Stimulated activated CD4-positive, alpha-beta T cell treated with anti-CD3 and anti-CD28 coated beads, Interleukin-4, amount 100 ng/mL, for 48 hours (primary cell): ENCODE results near the gene MRTFA.
"Not testable (repeated sequence)": the region's sequence is repeated elsewhere in the genome, so short reads cannot be mapped to it uniquely, and the experiment has no call there.

Source experiments
- DNase-seq, 2 donors: peaks; one replicate each; pipeline ENCODE4 v3.0.0-alpha.2; 2020; ENCODE audit warnings: low read depth in 2 of 2

Gene MRTFA

GRCh38 chr22:40636380-40637182 lies at the start of gene MRTFA:
Gene MRTFA, minus strand, starts transcription at chr22:40636719.
- DNase-seq: peak; percentile 98 to 100

- no peak for DNase-seq
Measured at GRCh38 chr22:40685406-40685805, 48.9 kb upstream of the MRTFA start.

DNA sequence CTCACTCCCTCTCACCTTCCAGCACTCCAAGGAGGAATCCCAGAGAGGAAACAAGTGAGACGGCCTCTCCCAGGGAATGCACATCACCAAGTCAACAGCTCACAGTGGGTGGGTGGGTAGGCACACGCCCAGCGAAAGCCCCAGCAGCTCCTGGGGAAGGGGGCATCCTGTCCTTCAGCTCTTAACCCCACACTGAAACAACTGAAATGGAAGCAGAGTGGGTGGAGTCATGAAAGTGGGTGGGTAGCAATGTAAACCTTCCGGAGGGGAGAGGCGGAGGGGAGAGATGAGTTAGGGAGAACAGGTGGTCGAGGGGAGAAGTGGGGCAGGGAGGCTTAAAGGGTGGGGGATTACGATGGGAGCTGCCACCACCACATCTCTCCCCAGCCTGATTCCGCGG lies 48.2 kb upstream of the MRTFA start:
- no peak for DNase-seq

- no peak for DNase-seq
Measured at GRCh38 chr22:40681451-40681850, 44.9 kb upstream of the MRTFA start.

GRCh38 chr22:40680819-40681183 lies 44.3 kb upstream of the MRTFA start:
- DNase-seq: no peak

DNA sequence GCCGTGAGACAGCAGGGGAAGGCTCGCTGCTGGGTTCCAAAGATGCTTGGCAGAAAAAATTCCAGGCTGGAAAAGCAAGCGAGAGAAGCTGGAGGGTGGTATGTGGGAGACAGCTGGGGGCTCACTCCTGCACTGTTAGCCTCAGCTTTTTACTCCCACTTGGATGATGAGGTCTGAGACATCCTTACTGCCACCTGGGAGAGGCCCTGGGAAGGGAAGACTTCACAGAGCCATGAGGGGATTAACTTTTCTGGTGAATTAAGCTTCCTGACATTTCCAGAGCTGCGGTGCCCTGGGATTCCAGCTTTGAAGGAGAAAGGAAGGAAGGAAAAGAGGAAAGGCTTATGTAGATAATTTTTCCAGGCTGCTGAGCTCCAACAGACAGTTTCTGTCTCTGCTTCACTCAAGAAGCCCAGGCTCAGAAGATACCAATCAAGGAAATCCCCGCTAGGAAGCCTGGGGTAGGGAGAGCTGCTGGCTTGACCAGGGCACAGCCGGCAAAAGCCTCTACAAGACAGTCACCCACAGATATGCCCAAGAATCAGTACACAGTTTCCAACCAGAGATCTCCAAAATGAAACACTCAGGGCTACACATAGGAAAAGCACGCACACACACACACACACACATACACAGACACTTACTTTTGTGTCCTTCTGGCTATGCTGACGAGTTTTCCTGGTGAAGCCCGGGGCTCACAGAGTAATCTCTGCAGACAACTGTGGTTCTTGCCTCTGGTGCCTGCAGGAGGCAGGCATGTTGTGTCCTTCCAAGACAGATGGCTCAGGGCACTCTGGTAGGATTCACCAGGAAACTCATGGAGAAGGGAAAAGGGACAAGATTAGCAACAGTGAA lies 43.7 kb upstream of the MRTFA start:
- no peak for DNase-seq

GRCh38 chr22:40679249-40679963 lies 42.9 kb upstream of the MRTFA start, which contains the start of gene MCHR1:
Gene MCHR1, plus strand, starts transcription at chr22:40679484. Its CDS starts 169 bp downstream, at chr22:40679653.
- DNase-seq: no peak

- no peak for DNase-seq
Measured at GRCh38 chr22:40678493-40679248, 42.2 kb upstream of the MRTFA start.

GRCh38 chr22:40676644-40677043 lies 40.1 kb upstream of the MRTFA start:
- DNase-seq: no peak

- not testable (repeated sequence) for DNase-seq
Measured at GRCh38 chr22:40676166-40676565, 39.6 kb upstream of the MRTFA start.

DNA sequence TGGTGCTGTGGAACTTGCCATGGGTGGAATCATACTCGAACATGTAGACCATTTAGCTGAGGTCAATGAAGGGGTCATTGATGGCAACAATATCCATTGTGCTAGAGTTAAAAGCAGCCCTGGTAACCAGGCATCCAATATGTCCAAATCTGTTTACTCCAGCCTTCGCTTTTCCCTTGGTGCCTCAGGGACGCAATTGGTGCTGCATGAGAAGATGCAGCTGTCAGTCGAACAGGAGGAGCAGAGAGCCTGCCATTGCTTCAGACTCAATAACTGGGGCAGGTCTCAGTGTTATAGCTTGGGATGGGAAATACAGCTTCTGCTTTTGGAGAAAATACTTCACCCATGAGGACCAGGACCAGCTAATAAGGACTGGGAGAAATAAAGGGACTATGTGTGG lies 37.8 kb upstream of the MRTFA start:
- DNase-seq: no peak

DNA sequence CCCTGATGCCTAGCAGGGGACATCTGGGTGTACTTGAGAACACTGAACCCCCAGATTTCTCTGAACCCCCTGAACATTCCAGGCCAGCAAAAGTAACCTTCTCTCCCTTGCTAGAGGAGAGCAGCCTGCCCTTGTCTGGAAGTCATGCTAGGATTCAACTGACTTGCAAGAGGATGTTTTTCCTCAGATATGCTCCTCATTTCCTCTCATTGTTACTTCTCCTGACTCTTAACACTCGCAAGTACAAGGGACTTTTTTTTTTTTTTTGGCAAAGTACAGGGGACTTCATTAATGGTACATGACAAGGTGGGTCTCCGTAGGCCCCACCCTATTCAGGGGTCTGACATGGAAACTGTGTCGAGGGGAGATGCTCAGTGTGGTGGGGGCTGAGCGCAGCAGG lies 36.5 kb upstream of the MRTFA start:
- DNase-seq: no peak

- DNase-seq: no peak
Measured at GRCh38 chr22:40671796-40672360, 35.4 kb upstream of the MRTFA start.

- DNase-seq: no peak
Measured at GRCh38 chr22:40671369-40671768, 34.9 kb upstream of the MRTFA start.

- DNase-seq: no peak
Measured at GRCh38 chr22:40670058-40670457, 33.5 kb upstream of the MRTFA start.

DNA sequence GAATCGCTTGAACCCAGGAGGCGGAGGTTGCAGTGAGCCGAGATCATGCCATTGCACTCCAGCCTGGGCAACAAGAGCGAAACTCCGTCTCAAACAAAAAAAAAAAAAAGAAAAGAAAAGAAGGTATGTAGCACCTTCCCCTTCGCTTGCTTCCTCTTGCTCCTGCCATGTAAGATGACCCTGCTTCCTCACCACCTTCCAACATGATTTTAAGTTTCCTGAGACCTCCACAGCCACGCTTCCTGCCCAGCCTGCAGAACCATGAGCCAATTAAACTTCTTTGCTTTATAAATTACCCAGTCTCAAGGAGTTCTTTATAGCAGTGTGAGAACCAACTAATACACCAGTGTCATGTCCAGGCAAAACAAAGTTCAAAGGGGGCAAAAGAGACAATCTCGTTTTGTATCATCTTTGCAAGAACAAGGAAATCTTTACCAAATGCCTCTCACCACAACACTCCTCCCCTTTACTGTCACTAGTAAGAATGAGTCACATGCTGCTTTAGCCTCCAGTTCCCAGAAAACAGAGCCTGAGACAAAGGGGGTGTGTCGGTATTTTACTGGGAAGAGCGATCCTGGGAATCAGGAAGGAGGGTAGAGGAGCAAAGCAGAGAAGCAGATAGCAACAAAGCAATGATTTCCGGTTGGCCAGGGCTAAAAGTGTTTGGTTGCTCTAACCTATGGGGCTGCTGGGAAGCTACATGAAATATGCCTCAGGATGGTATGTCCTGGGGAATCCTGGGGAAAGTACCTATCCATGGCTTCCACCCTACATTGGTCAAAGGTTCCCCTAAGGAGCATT lies 32.3 kb upstream of the MRTFA start:
- DNase-seq: no peak

- DNase-seq: no peak
Measured at GRCh38 chr22:40666151-40666848, 29.8 kb upstream of the MRTFA start.

GRCh38 chr22:40665312-40665711 lies 28.8 kb upstream of the MRTFA start:
- no peak for DNase-seq

DNA sequence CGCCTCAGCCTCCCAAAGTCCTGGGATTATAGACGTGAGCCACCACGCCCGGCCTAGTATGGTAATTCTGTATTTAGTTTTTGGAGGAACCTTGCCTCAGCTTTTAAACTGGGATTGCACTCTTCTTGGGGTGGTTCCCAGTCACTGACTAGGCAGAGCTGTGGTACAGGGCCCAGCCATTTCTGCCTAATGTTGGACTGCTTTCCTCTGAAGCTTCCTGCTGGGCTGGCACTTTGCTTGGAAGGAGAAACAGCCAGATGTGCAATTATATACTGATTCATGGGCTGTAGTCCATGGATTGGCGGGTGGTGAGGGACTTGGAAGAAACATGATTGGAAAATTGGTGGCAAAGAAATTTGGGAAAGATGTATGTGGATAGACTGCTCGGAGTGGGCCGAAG lies 25.2 kb upstream of the MRTFA start:
- no peak for DNase-seq

GRCh38 chr22:40660730-40661129 lies 24.2 kb upstream of the MRTFA start:
- DNase-seq: no peak
